ENCODE results near the gene LHFPL4.

LHFPL4 gene

DNA sequence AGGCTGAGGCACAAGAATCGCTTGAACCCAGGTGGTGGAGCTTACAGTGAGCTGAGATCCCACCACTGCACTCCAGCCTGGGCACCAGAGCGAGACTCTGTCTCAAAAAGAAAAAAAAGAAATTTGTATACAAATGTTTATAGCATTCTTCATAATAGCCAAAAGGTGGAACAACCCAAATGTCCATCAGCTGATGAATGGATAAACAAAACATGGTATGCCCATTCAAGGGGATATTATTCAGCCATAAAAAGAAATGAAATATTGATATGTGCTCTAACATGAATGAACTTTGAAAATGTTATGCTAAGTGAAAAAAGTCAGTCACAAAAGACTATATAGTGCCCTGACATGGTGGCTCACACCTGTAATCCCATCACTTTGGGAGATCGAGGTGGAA lies 11.4 kb downstream of the LHFPL4 start:
- no peak overlapping the region for H3K4me3 ChIP-seq (ENCODE audit: control insufficient read depth, low read depth, low read length)
- DNase-seq (ENCODE audit: low read depth) = no peak
- TF ChIP-seq CTCF (IDR thresholded peaks at IDR 0.05; ENCODE audit: control insufficient read depth, insufficient read depth, low read depth, low read length, missing control alignments) = no peak

GRCh38 chr3:9536212-9536611 lies 17.4 kb downstream of the LHFPL4 start:
- no peak overlapping the region for H3K4me3 ChIP-seq (ENCODE audit: control insufficient read depth, low read depth, low read length)
- no peak for TF ChIP-seq CTCF (IDR thresholded peaks at IDR 0.05; ENCODE audit: control insufficient read depth, insufficient read depth, low read depth, low read length, missing control alignments)
- no peak for DNase-seq (ENCODE audit: low read depth)

GRCh38 chr3:9534429-9534828 lies 19.2 kb downstream of the LHFPL4 start:
- H3K4me3 ChIP-seq (ENCODE audit: control insufficient read depth, low read depth, low read length) = no peak overlapping the region
- DNase-seq (ENCODE audit: low read depth) = no peak
- no peak for TF ChIP-seq CTCF (IDR thresholded peaks at IDR 0.05; ENCODE audit: control insufficient read depth, insufficient read depth, low read depth, low read length, missing control alignments)

DNA sequence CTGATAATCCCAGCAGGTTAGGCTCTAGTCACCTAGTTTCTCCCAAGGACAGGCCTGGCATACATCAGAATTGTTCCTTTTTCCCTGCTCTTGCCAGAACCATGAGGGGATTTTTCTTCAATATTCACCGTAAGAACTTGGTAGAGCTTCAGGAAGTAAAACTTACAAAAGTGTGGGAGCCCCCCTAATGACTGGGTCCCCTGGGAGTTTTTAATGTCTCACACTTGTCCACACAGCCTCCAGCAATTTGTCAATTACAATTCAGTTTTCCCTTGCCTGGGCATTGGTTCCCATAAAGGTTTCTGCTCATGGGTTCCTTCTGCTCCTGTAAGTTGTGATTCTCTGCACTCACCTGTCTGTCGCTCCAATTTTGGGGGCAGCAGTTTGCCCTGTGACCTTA lies 28.5 kb downstream of the LHFPL4 start:
- TF ChIP-seq CTCF (IDR thresholded peaks at IDR 0.05; ENCODE audit: control insufficient read depth, insufficient read depth, low read depth, low read length, missing control alignments) = no peak
- no peak for DNase-seq (ENCODE audit: low read depth)
- H3K4me3 ChIP-seq (ENCODE audit: control insufficient read depth, low read depth, low read length) = no peak overlapping the region

DNA sequence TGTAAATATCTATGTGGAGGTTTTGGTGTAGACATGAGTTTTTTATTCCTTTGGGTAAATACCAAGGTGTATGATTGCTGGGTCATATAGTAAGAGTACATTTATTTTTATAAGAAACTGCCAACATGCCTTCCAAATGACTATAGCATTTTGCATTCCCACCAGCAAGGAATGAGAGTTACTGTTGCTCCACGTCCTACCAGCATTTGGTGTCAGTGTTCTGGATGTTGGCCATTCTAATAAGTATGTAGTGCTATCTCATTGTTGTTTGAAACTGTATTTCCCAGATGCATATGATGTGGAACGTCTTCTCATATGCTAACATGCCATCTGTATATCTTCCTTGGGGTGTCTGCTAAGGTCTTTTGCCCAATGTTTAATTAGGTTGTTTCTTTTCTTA lies 38.7 kb downstream of the LHFPL4 start:
- no peak for TF ChIP-seq CTCF (IDR thresholded peaks at IDR 0.05; ENCODE audit: control insufficient read depth, insufficient read depth, low read depth, low read length, missing control alignments)

GRCh38 chr3:9514306-9514705 lies 39.3 kb downstream of the LHFPL4 start:
- H3K4me3 ChIP-seq (ENCODE audit: control insufficient read depth, low read depth, low read length) = no peak overlapping the region
- TF ChIP-seq CTCF (IDR thresholded peaks at IDR 0.05; ENCODE audit: control insufficient read depth, insufficient read depth, low read depth, low read length, missing control alignments) = no peak
- DNase-seq (ENCODE audit: low read depth) = no peak

More for the DNA sequence above, 38.7 kb downstream of the LHFPL4 start:
- no peak for DNase-seq (ENCODE audit: low read depth)
- H3K4me3 ChIP-seq (ENCODE audit: control insufficient read depth, low read depth, low read length) = no peak overlapping the region

- no peak overlapping the region for H3K4me3 ChIP-seq (ENCODE audit: control insufficient read depth, low read depth, low read length)
- DNase-seq (ENCODE audit: low read depth) = no peak
- TF ChIP-seq CTCF (IDR thresholded peaks at IDR 0.05; ENCODE audit: control insufficient read depth, insufficient read depth, low read depth, low read length, missing control alignments) = no peak
Measured at GRCh38 chr3:9512456-9513045, 41.1 kb downstream of the LHFPL4 start.
